DMS114 treated with DMSO at 0.1 percent for 48 hours (cell line): ENCODE measurements around the gene LARGE2.

ENCODE experiments used
- DNase-seq: peaks from one replicate; lab custom pipeline; 2025; ENCODE audit not compliant: unreplicated experiment; lab: John Stamatoyannopoulos, UW

Gene LARGE2

GRCh38 chr11:45913942-45914635 lies 8.4 kb upstream of the LARGE2 start:
- DNase-seq, result no peak

- DNase-seq, result no peak
These were observed 7.0 kb upstream of the LARGE2 start for GRCh38 chr11:45915446-45915845.

GRCh38 chr11:45917286-45917622 lies 5.2 kb upstream of the LARGE2 start:
- no peak for DNase-seq

- peak; percentile 92 for DNase-seq
These were observed 4.7 kb upstream of the LARGE2 start, which contains the start of gene PEX16 for GRCh38 chr11:45917623-45918330. Gene PEX16, minus strand, starts transcription at chr11:45917877. Its CDS starts 66 bp downstream, at chr11:45917811.

GRCh38 chr11:45918331-45918941 lies 4.0 kb upstream of the LARGE2 start:
- DNase-seq, result peak; percentile 76

GRCh38 chr11:45918962-45919675 lies 3.3 kb upstream of the LARGE2 start:
- DNase-seq, result no peak

GRCh38 chr11:45919806-45920530 lies 2.5 kb upstream of the LARGE2 start:
- DNase-seq, result no peak

GRCh38 chr11:45920531-45921477 lies 1.7 kb upstream of the LARGE2 start:
- no peak for DNase-seq

GRCh38 chr11:45921561-45922424 lies 663 bp upstream of the LARGE2 start:
- no peak for DNase-seq

GRCh38 chr11:45924036-45924915 lies 1.8 kb downstream of the LARGE2 start:
- no peak for DNase-seq

- no peak for DNase-seq
These were observed 2.5 kb downstream of the LARGE2 start for GRCh38 chr11:45924927-45925326.

GRCh38 chr11:45925550-45925949 lies 3.1 kb downstream of the LARGE2 start:
- DNase-seq, result no peak

GRCh38 chr11:45926001-45926401 lies 3.5 kb downstream of the LARGE2 start:
- DNase-seq, result no peak

- DNase-seq, result no peak
These were observed 4.3 kb downstream of the LARGE2 start for GRCh38 chr11:45926536-45927331.

GRCh38 chr11:45927332-45927683 lies 4.9 kb downstream of the LARGE2 start:
- DNase-seq, result no peak

- DNase-seq, result no peak
These were observed 5.4 kb downstream of the LARGE2 start for GRCh38 chr11:45927684-45928413.
